ENCODE data around the gene PLA2R1. TPM values are rescaled to one million over a fixed set of nuclear protein-coding genes. Genes with fewer than 3 reads are reported as not detected.

PLA2R1 gene
- total and polyA plus RNA-seq, 2 of the 4 experiments (the other 2 are of a cell fraction), result 0.43 to 0.54 TPM

DNA sequence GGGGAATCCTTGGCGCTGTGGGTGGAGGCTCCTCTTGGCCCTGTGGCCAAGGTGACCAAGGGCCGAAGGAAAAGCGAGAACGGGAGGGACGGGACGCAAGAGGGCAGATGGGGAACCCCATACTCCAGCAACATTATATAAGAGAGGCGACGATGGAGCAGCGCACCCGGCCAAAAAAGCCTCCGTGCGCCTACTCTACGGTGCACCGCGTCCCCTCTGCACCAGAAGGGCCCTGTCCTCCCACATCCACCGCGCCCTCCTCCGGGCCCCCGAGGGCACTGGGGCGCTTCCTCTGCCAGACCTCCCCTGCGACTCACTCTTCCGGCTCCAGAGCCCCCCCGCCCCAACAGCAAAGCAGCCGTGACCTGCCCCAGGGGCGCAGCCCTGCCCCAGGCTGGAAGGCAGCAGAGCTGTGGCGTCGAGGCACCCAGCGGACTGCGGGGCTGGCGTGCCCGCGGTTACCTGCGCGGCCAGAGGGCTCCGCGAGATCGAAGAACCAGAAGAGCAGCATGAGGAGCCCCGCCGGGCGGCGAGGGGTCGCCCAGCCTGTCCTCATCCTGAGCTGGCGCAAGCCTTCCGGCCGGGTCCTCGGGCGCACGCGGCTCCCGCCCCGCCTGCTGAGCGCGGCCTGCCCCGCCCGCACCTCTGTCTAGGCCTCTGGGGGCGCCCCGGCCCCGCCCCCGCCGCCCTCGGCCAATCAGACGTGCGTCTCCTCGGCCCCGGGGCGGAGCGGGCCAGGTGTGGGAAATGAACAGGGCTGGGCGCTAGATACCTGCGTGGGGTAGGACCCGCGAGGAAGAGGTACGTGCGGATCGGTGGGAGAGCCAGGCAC, 158.1 kb downstream of the PLA2R1 start, which contains the start of gene LY75:
Gene LY75, minus strand, starts transcription at position 630 of the 832 bp plus-strand sequence.
- dilution Hi-C loops (cut with HindIII; ENCODE audit: low sequenced_read_pairs, unreplicated experiment) (no loop called here), in situ Hi-C loops (cut with MboI; ENCODE audit: low sequenced_read_pairs) (no loop called here), intact Hi-C loops (cut with micrococcal nuclease) (no loop called here)
- no peak within 1 kb of the TSS for H4K8ac ChIP-seq (ENCODE audit: low read depth in 2 of 2, low read length in 2 of 2)
- H3K9me1 ChIP-seq (ENCODE audit: insufficient read depth, low read length), result no peaks in the 10 kb centered on the region
- H3K27ac ChIP-seq (ENCODE audit: insufficient read depth, low read length), result no peak within 1 kb of the TSS
- H2BK15ac ChIP-seq (ENCODE audit: low read depth, low read length), result no peak within 1 kb of the TSS
- H3K4ac ChIP-seq (ENCODE audit: low read depth, low read length), result no peak within 1 kb of the TSS
- ATAC-seq (ENCODE audit: low read depth), result no peak
- H2AK5ac ChIP-seq (ENCODE audit: low read depth, low read length), result no peak within 1 kb of the TSS
- H3K36me3 ChIP-seq (ENCODE audit: control insufficient read depth, insufficient read depth, low read length), result no peaks in the 10 kb centered on the region
- DNase-seq, result no peak
- no peaks in the 10 kb centered on the region for H3K4me1 ChIP-seq (ENCODE audit: control insufficient read depth, insufficient read depth, low read length)
- H3K79me1 ChIP-seq (ENCODE audit: low read depth in 1 of 2, low read length in 2 of 2), result no peaks in the 10 kb centered on the region
- H3K56ac ChIP-seq (ENCODE audit: extremely low read depth, insufficient read depth, low read length), result no peak within 1 kb of the TSS
- no peak within 1 kb of the TSS for H2BK120ac ChIP-seq (ENCODE audit: low read depth, low read length)
- CTCF ChIA-PET, result interaction anchor here (1.1 kb wide), 1 partner anchor 16 kb away, joined by 3 read pairs; no protein-coding TSS in a partner anchor
- no peak within 1 kb of the TSS for H3K18ac ChIP-seq (ENCODE audit: low read depth, low read length)
- H4K91ac ChIP-seq (ENCODE audit: insufficient read depth, low read depth, low read length), result no peak within 1 kb of the TSS
- no peak within 1 kb of the TSS for H4K5ac ChIP-seq (ENCODE audit: low read depth, low read length)
- H3K23ac ChIP-seq (ENCODE audit: low read depth, low read length), result no peak within 1 kb of the TSS
- 7% methylated on average over 31 of the region's 74 CpGs; no CpG with 5 or more reads in 1 of the 2 experiments for WGBS, 2 experiments (ENCODE audit: extremely low coverage in 2 of 2, insufficient read length in 1 of 2)
- H2BK5ac ChIP-seq (ENCODE audit: low read depth, low read length, poor library complexity, severe bottlenecking), result no peak within 1 kb of the TSS
- peaks cover 48% of the 10 kb centered on the region for H3K27me3 ChIP-seq (ENCODE audit: control insufficient read depth, insufficient read depth, low read length)
- no TSS peak for BruUV-seq (replicated peaks)
- H2AK9ac ChIP-seq (replicated peaks; ENCODE audit: low read depth, low read length, poor library complexity), result no peak within 1 kb of the TSS
- POLR2A ChIA-PET (ENCODE audit: unreplicated experiment), result interaction anchor here (0.7 kb wide), 1 partner anchor 43 kb away, joined by 3 read pairs; no protein-coding TSS in a partner anchor
- H3K9ac ChIP-seq (ENCODE audit: low read depth, low read length), result no peak within 1 kb of the TSS
- no peaks in the 10 kb centered on the region for H4K20me1 ChIP-seq (ENCODE audit: insufficient read depth, low read length)
- peak within 1 kb of the TSS; percentile 52 for H2AFZ ChIP-seq (replicated peaks; ENCODE audit: low read length, poor library complexity)
- no peak within 1 kb of the TSS for H3K14ac ChIP-seq (replicated peaks; ENCODE audit: low read depth, low read length)
- H3K4me2 ChIP-seq (ENCODE audit: low read depth, low read length), result no peak within 1 kb of the TSS; the same call in 1 of the 2 replicates
- no peak within 1 kb of the TSS for H2BK20ac ChIP-seq (ENCODE audit: low read depth, low read length)
- peaks cover 4% of the 10 kb centered on the region; the same call in 1 of the 2 replicates for H3K9me3 ChIP-seq (ENCODE audit: control insufficient read depth, insufficient read depth, low read length)
- no peak within 1 kb of the TSS for H3K4me3 ChIP-seq (ENCODE audit: insufficient read depth, low read depth, low read length)
- no peak for TF ChIP-seq FOS (IDR thresholded peaks at IDR 0.05; ENCODE audit: low read depth, low read length)
- TF ChIP-seq MAZ (IDR thresholded peaks at IDR 0.05; ENCODE audit: borderline replicate concordance, low read depth, low read length), result no peak
- no peak for TF ChIP-seq ELK1 (IDR thresholded peaks at IDR 0.05; ENCODE audit: borderline replicate concordance, low read depth, low read length)
- TF ChIP-seq, protein P1, sequence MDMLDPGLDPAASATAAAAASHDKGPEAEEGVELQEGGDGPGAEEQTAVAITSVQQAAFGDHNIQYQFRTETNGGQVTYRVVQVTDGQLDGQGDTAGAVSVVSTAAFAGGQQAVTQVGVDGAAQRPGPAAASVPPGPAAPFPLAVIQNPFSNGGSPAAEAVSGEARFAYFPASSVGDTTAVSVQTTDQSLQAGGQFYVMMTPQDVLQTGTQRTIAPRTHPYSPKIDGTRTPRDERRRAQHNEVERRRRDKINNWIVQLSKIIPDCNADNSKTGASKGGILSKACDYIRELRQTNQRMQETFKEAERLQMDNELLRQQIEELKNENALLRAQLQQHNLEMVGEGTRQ (IDR thresholded peaks at IDR 0.05; ENCODE audit: low read depth, low read length), result no peak
- no peak for TF ChIP-seq CHD1 (IDR thresholded peaks at IDR 0.05; ENCODE audit: low read depth, low read length)
- TF ChIP-seq MXI1 (IDR thresholded peaks at IDR 0.05; ENCODE audit: borderline replicate concordance, low read depth, low read length), result no peak
- TF ChIP-seq NFE2L2 (IDR thresholded peaks at IDR 0.05; ENCODE audit: low read depth, low read length), result no peak
- TF ChIP-seq RFX5 (IDR thresholded peaks at IDR 0.05; ENCODE audit: low read depth, low read length), result no peak
- TF ChIP-seq SMC3 (IDR thresholded peaks at IDR 0.05; ENCODE audit: low read depth, low read length), result no peak
- TF ChIP-seq POLR2A (IDR thresholded peaks at IDR 0.05; ENCODE audit: low read depth, low read length), result no peak
- TF ChIP-seq RAD21 (IDR thresholded peaks at IDR 0.05; ENCODE audit: low read length), result no peak
- TF ChIP-seq MAFK (IDR thresholded peaks at IDR 0.05; ENCODE audit: low read depth, low read length), result no peak
- no peak for TF ChIP-seq RCOR1 (IDR thresholded peaks at IDR 0.05; ENCODE audit: insufficient replicate concordance, low read length)
- TF ChIP-seq CTCF (conservative IDR thresholded peaks at IDR 0.05; ENCODE audit: low read depth, low read length), result no peak
- no peak for TF ChIP-seq BHLHE40 (IDR thresholded peaks at IDR 0.05; ENCODE audit: low read depth, low read length)
